ENCODE measurements around the gene CA6. TPM values are rescaled to one million over a fixed set of nuclear protein-coding genes. Genes with fewer than 3 reads are reported as not detected.

Gene CA6
- total RNA-seq, 1 donor = not detected

DNA sequence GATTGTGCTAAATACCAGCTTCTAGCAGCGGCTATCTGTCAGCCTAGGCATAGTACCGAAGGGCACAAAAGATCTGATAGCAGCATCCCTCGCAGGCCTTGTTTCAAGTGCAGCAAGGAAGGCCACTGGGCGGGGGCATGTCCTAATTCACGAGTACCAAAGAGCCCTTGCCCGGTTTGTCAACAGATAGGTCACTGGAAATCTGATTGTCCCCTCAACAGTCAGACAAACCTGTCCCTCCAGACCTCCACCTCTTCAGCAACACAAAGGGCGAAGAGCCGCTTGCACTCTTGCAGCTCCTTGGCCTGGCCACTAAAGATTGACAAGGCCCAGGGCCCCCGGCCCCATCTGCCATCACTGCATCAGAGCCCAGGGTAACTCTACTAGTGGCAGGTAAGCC lies 22.7 kb upstream of the CA6 start:
- TF ChIP-seq, protein P1, sequence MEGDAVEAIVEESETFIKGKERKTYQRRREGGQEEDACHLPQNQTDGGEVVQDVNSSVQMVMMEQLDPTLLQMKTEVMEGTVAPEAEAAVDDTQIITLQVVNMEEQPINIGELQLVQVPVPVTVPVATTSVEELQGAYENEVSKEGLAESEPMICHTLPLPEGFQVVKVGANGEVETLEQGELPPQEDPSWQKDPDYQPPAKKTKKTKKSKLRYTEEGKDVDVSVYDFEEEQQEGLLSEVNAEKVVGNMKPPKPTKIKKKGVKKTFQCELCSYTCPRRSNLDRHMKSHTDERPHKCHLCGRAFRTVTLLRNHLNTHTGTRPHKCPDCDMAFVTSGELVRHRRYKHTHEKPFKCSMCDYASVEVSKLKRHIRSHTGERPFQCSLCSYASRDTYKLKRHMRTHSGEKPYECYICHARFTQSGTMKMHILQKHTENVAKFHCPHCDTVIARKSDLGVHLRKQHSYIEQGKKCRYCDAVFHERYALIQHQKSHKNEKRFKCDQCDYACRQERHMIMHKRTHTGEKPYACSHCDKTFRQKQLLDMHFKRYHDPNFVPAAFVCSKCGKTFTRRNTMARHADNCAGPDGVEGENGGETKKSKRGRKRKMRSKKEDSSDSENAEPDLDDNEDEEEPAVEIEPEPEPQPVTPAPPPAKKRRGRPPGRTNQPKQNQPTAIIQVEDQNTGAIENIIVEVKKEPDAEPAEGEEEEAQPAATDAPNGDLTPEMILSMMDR (IDR thresholded peaks at IDR 0.05; ENCODE audit: extremely low read depth, low read depth, low read length) = no peak
- Histone ChIP-seq H3K4me2 (ENCODE audit: insufficient read depth, low read length) (no peak overlapping the region), H3K9me3 (ENCODE audit: low read depth, low read length) (no peaks in the 10 kb centered on the region)

DNA sequence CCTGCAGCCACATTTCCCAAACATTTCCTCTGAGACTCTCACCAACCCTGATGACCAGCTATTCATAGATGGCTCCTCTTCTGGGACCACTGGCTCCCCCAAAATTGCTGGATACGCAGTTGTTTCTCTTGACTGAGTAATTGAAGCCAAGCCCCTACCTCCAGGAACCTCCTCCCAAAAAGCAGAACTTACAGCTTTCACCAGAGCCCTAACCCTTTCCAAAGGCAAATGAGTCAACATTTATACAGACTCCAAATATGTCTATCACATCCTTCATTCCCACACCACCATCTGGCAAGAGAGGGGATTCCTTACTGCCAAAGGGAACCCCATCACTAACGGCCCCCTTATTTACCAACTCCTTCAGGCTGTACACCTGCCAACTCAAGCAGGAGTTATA lies 20.3 kb upstream of the CA6 start:
- Histone ChIP-seq H3K36me3 (ENCODE audit: insufficient read depth, low read length) (no peaks in the 10 kb centered on the region), H3K79me2 (ENCODE audit: insufficient read depth, low read length) (no peaks in the 10 kb centered on the region), H4K20me1 (ENCODE audit: insufficient read depth, low read length) (no peaks in the 10 kb centered on the region), H3K4me1 (ENCODE audit: insufficient read depth, low read length) (no peaks in the 10 kb centered on the region), H3K27ac (ENCODE audit: low read depth, low read length) (no peak overlapping the region), H3K4me2 (ENCODE audit: insufficient read depth, low read length) (no peak overlapping the region), H2AFZ (ENCODE audit: low read length) (no peak overlapping the region), H3K4me3 (ENCODE audit: insufficient read depth, low read length) (no peak overlapping the region), H3K9me3 (ENCODE audit: low read depth, low read length) (no peaks in the 10 kb centered on the region), H3K27me3 (ENCODE audit: insufficient read depth, low read length) (peaks cover 10% of the 10 kb centered on the region)
- TF ChIP-seq, protein P1 (IDR thresholded peaks at IDR 0.05; ENCODE audit: extremely low read depth, low read depth, low read length) = no peak
- no peak for DNase-seq (ENCODE audit: insufficient read length, low spot score, missing footprints)

More for the DNA sequence above, 22.7 kb upstream of the CA6 start:
- Histone ChIP-seq H3K27ac (ENCODE audit: low read depth, low read length) (no peak overlapping the region), H4K20me1 (ENCODE audit: insufficient read depth, low read length) (no peaks in the 10 kb centered on the region), H2AFZ (ENCODE audit: low read length) (no peak overlapping the region), H3K27me3 (ENCODE audit: insufficient read depth, low read length) (peaks cover 10% of the 10 kb centered on the region), H3K36me3 (ENCODE audit: insufficient read depth, low read length) (no peaks in the 10 kb centered on the region), H3K4me3 (ENCODE audit: insufficient read depth, low read length) (no peak overlapping the region), H3K79me2 (ENCODE audit: insufficient read depth, low read length) (no peaks in the 10 kb centered on the region), H3K4me1 (ENCODE audit: insufficient read depth, low read length) (no peaks in the 10 kb centered on the region)
- no peak for DNase-seq (ENCODE audit: insufficient read length, low spot score, missing footprints)

DNA sequence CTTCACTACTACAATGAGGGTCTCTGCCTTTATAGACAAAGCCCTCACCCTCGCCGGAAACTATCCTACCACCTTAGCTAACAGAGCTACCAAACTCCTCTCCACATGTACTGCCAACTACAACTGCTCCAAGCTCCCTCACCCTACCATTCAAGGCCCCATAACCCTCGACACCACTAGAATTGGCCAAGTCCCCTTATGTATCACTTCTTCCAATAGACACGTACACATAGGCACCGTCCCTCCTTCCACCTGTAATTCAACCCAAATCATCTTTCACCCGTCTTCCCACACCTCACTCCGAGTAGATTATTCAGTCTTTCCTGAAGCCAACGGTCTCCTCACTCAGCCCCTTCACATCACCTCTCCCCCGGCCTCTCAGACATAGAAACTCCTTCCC lies 19.7 kb upstream of the CA6 start:
- Histone ChIP-seq H4K20me1 (ENCODE audit: insufficient read depth, low read length) (no peaks in the 10 kb centered on the region), H3K9me3 (ENCODE audit: low read depth, low read length) (no peaks in the 10 kb centered on the region), H3K4me3 (ENCODE audit: insufficient read depth, low read length) (no peak overlapping the region), H3K79me2 (ENCODE audit: insufficient read depth, low read length) (no peaks in the 10 kb centered on the region), H3K27me3 (ENCODE audit: insufficient read depth, low read length) (peaks cover 10% of the 10 kb centered on the region), H3K4me2 (ENCODE audit: insufficient read depth, low read length) (no peak overlapping the region), H2AFZ (ENCODE audit: low read length) (no peak overlapping the region), H3K4me1 (ENCODE audit: insufficient read depth, low read length) (no peaks in the 10 kb centered on the region), H3K27ac (ENCODE audit: low read depth, low read length) (no peak overlapping the region), H3K36me3 (ENCODE audit: insufficient read depth, low read length) (no peaks in the 10 kb centered on the region)
- TF ChIP-seq, protein P1 (IDR thresholded peaks at IDR 0.05; ENCODE audit: extremely low read depth, low read depth, low read length) = no peak
- no peak for DNase-seq (ENCODE audit: insufficient read length, low spot score, missing footprints)

DNA sequence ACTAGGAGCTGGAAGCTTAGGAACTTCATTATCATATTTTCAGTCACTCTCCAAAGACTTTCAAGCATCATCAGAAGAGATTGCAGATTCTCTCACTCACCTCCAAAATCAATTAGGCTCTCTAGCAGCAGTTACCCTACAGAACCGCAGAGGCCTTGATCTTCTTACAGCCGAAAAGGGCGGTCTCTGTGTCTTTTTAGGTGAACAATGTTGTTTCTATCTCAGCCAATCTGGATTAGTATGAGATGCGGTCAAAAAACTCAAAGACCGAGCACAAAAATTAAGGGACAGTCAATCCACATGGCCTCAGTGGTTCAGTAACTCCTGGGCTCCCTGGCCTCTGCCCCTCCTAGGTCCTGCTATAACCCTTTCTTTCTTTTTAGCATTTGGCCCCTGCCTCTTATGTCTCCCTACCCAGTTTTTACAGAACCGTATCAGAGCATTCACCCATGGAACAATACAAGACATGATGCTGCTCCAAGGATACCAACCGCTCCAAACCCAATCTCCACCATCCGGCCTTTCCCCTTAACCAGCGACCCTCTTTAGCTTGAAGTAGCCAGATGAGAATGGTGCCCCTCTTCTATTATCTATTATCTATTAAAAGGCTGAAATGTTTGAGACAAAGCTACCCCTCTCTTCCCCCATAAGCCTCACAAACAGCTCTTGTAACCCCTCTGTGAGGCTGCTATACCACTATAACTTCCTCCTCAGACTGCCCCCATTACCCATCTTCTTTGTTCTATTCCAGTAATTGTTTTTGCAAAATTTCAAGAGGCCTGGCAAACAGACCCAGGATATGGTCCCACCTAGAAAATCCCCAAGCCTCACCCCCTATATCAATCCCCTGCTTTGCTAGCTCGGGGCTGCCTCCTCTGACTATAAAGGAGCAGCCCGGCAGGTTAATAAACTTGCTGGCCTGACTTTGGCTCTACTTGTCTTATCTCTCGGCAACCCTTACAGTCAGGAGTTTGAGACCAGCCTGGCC lies 18.7 kb upstream of the CA6 start:
- Histone ChIP-seq H3K4me1 (ENCODE audit: insufficient read depth, low read length) (no peaks in the 10 kb centered on the region), H3K36me3 (ENCODE audit: insufficient read depth, low read length) (no peaks in the 10 kb centered on the region), H3K4me2 (ENCODE audit: insufficient read depth, low read length) (no peak overlapping the region), H3K27me3 (ENCODE audit: insufficient read depth, low read length) (peaks cover 10% of the 10 kb centered on the region), H2AFZ (ENCODE audit: low read length) (no peak overlapping the region), H3K27ac (ENCODE audit: low read depth, low read length) (no peak overlapping the region), H3K4me3 (ENCODE audit: insufficient read depth, low read length) (no peak overlapping the region), H4K20me1 (ENCODE audit: insufficient read depth, low read length) (no peaks in the 10 kb centered on the region), H3K79me2 (ENCODE audit: insufficient read depth, low read length) (no peaks in the 10 kb centered on the region), H3K9me3 (ENCODE audit: low read depth, low read length) (no peaks in the 10 kb centered on the region)
- no peak for DNase-seq (ENCODE audit: insufficient read length, low spot score, missing footprints)
- TF ChIP-seq, protein P1 (IDR thresholded peaks at IDR 0.05; ENCODE audit: extremely low read depth, low read depth, low read length) = no peak

Data from osteoblast (primary cell).